ENCODE results near the gene NKG7.

NKG7 gene

GRCh38 chr19:51386882-51387520, 14.5 kb upstream of the NKG7 start:
- Histone ChIP-seq H3K27ac (ENCODE audit: low read length) (no peak overlapping the region), H4K20me1 (ENCODE audit: insufficient read depth, low read length) (no peaks in the 10 kb centered on the region), H3K4me2 (ENCODE audit: insufficient read depth, low read length) (no peak overlapping the region), H3K36me3 (ENCODE audit: insufficient read depth, low read length) (no peaks in the 10 kb centered on the region), H3K4me3 (ENCODE audit: low read depth in 1 of 2, low read length in 2 of 2) (no peak overlapping the region), H2AFZ (ENCODE audit: low read depth, low read length) (no peak overlapping the region), H3K9ac (ENCODE audit: low read depth, low read length) (no peak overlapping the region), H3K27me3 (ENCODE audit: insufficient read depth, low read length, poor library complexity) (no peaks in the 10 kb centered on the region), H3K9me3 (ENCODE audit: insufficient read depth, low read length, severe bottlenecking) (no peaks in the 10 kb centered on the region), H3K79me2 (ENCODE audit: insufficient read depth, low read length) (no peaks in the 10 kb centered on the region), H3K4me1 (ENCODE audit: insufficient read depth, low read length) (no peaks in the 10 kb centered on the region)
- no peak for DNase-seq
- no peak for ATAC-seq (ENCODE audit: insufficient read depth, low read depth)
- TF ChIP-seq CTCF (IDR thresholded peaks at IDR 0.05; ENCODE audit: borderline replicate concordance, extremely low read depth, low read length, poor library complexity, severe bottlenecking): no peak
- TF ChIP-seq EZH2 (IDR thresholded peaks at IDR 0.05; ENCODE audit: borderline replicate concordance, low read depth, low read length, severe bottlenecking): no peak

- Histone ChIP-seq H2AFZ (ENCODE audit: low read depth, low read length) (no peak overlapping the region), H3K79me2 (ENCODE audit: insufficient read depth, low read length) (no peaks in the 10 kb centered on the region), H3K9ac (ENCODE audit: low read depth, low read length) (no peak overlapping the region), H3K4me2 (ENCODE audit: insufficient read depth, low read length) (no peak overlapping the region), H3K4me1 (ENCODE audit: insufficient read depth, low read length) (no peaks in the 10 kb centered on the region), H3K36me3 (ENCODE audit: insufficient read depth, low read length) (no peaks in the 10 kb centered on the region), H3K4me3 (ENCODE audit: low read depth in 1 of 2, low read length in 2 of 2) (no peak overlapping the region), H3K27me3 (ENCODE audit: insufficient read depth, low read length, poor library complexity) (no peaks in the 10 kb centered on the region), H3K9me3 (ENCODE audit: insufficient read depth, low read length, severe bottlenecking) (peaks cover 4% of the 10 kb centered on the region), H4K20me1 (ENCODE audit: insufficient read depth, low read length) (no peaks in the 10 kb centered on the region), H3K27ac (ENCODE audit: low read length) (no peak overlapping the region)
- ATAC-seq (ENCODE audit: insufficient read depth, low read depth) (no peak), DNase-seq (no peak)
- TF ChIP-seq CTCF (IDR thresholded peaks at IDR 0.05; ENCODE audit: borderline replicate concordance, extremely low read depth, low read length, poor library complexity, severe bottlenecking) (no peak), EZH2 (IDR thresholded peaks at IDR 0.05; ENCODE audit: borderline replicate concordance, low read depth, low read length, severe bottlenecking) (no peak)
Observed at GRCh38 chr19:51382004-51382403, 9.6 kb upstream of the NKG7 start.

GRCh38 chr19:51380379-51380778, 7.9 kb upstream of the NKG7 start:
- H3K4me2 ChIP-seq (ENCODE audit: insufficient read depth, low read length): no peak overlapping the region
- H3K79me2 ChIP-seq (ENCODE audit: insufficient read depth, low read length): no peaks in the 10 kb centered on the region
- no peak for DNase-seq
- no peaks in the 10 kb centered on the region for H3K36me3 ChIP-seq (ENCODE audit: insufficient read depth, low read length)
- H3K4me1 ChIP-seq (ENCODE audit: insufficient read depth, low read length): peaks cover 11% of the 10 kb centered on the region
- H3K27me3 ChIP-seq (ENCODE audit: insufficient read depth, low read length, poor library complexity): no peaks in the 10 kb centered on the region
- H3K9me3 ChIP-seq (ENCODE audit: insufficient read depth, low read length, severe bottlenecking): peaks cover 4% of the 10 kb centered on the region
- H3K9ac ChIP-seq (ENCODE audit: low read depth, low read length): no peak overlapping the region
- TF ChIP-seq EZH2 (IDR thresholded peaks at IDR 0.05; ENCODE audit: borderline replicate concordance, low read depth, low read length, severe bottlenecking) (no peak), CTCF (IDR thresholded peaks at IDR 0.05; ENCODE audit: borderline replicate concordance, extremely low read depth, low read length, poor library complexity, severe bottlenecking) (no peak)
- no peak for ATAC-seq (ENCODE audit: insufficient read depth, low read depth)
- no peak overlapping the region for H2AFZ ChIP-seq (ENCODE audit: low read depth, low read length)
- H3K4me3 ChIP-seq (ENCODE audit: low read depth in 1 of 2, low read length in 2 of 2): no peak overlapping the region
- no peaks in the 10 kb centered on the region for H4K20me1 ChIP-seq (ENCODE audit: insufficient read depth, low read length)
- no peak overlapping the region for H3K27ac ChIP-seq (ENCODE audit: low read length)

All from DND-41 (cell line).